ENCODE data around the gene KLHL29.

The KLHL29 gene

DNA sequence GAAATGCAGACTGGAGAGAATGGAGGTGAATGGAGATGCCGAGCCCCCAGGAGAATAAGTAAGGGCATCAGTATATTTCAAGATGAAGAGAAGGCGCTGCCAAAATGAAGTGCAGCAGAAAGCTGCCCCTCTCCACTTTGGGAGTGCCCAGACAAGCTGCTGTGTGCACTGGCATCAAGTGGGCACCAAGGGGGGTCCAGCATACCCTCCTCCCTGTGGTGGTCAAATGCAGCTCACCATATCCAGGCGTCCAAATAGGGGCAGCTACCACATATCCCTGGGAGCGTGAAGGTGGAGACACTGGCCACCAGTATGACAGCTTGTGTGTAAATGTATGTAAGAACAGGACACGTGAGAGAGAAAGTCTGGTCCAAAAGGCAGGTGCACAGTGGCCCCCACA lies 236.6 kb downstream of the KLHL29 start:
- Histone ChIP-seq H3K4me1 (ENCODE audit: control insufficient read depth in 1 of 2, insufficient read depth in 2 of 2, low read length in 2 of 2) (peaks cover 0 to 4% of the 10 kb centered on the region in 2 donors), H3K9ac (ENCODE audit: low read depth in 1 of 2, low read length in 2 of 2) (no peak overlapping the region), H3K4me3 (ENCODE audit: low read depth in 1 of 2, low read length in 2 of 2) (no peak overlapping the region), H3K27me3 (ENCODE audit: control insufficient read depth in 1 of 2, insufficient read depth in 2 of 2, low read length in 2 of 2) (no peaks in the 10 kb centered on the region), H3K36me3 (ENCODE audit: control insufficient read depth in 1 of 2, insufficient read depth in 2 of 2, low read length in 2 of 2) (no peaks in the 10 kb centered on the region), H3K27ac (ENCODE audit: low read depth, low read length) (no peak overlapping the region), H3K9me3 (ENCODE audit: control insufficient read depth in 1 of 2, low read length in 2 of 2) (peaks cover 0 to 4% of the 10 kb centered on the region in 2 donors)

DNA sequence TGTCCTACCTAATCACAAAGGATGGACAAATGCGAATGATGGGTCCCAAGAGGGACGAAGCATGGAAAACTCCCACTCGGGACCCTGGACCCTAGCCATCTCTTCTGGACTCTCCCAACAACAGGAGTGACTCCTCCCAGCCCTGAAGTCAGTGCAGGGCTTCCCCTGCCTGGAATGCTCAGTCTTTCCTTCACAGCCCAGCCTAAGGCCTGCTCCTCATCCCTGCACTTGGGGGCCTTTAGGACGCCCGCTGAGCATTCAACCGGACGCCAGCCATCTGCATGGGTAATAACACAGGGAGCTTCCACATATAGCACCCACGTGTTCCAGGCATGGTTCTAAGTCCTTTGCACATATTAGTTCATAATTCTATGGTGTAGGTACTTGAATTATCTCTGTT lies 237.5 kb downstream of the KLHL29 start:
- Histone ChIP-seq H3K36me3 (ENCODE audit: control insufficient read depth in 1 of 2, insufficient read depth in 2 of 2, low read length in 2 of 2) (no peaks in the 10 kb centered on the region), H3K9me3 (ENCODE audit: control insufficient read depth in 1 of 2, low read length in 2 of 2) (peaks cover 0 to 4% of the 10 kb centered on the region in 2 donors), H3K9ac (ENCODE audit: low read depth in 1 of 2, low read length in 2 of 2) (no peak overlapping the region), H3K4me3 (ENCODE audit: low read depth in 1 of 2, low read length in 2 of 2) (no peak overlapping the region), H3K27me3 (ENCODE audit: control insufficient read depth in 1 of 2, insufficient read depth in 2 of 2, low read length in 2 of 2) (no peaks in the 10 kb centered on the region), H3K4me1 (ENCODE audit: control insufficient read depth in 1 of 2, insufficient read depth in 2 of 2, low read length in 2 of 2) (no peaks in the 10 kb centered on the region), H3K27ac (ENCODE audit: low read depth, low read length) (no peak overlapping the region)

DNA sequence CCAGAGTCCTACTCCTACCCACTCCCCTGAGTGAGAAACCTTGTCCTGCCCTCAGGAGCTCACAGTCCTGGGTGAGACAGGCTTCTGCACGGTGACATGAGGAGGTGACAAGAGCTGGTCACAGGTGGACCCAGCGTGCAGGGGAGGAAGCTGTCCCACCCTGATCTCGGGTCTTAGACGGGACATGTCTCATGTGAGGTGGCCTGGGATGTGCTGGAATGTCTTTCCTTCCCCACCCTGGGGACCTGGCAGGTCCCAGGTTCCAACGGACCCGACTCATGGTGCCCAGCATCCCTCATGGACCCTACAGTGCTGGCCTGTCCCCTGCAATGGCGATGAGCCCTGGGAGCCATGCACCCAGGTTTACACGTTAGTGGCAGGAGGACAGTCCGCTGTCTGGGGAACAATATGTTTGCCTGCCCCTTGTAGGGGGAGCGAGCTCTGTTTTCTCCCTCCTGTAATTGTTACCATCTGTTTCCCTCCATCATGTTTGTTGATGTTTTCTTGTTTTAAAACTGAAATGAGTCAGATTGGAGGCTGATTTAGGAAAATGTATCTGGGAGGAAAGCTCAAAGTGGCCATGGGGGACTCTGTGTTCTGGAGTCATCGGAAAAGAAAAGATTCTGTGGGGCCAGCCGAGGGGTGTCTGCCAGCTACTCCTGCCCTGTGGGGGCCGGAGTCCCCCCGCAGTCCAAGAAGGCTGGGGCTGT lies 238.1 kb downstream of the KLHL29 start:
- H3K27me3 ChIP-seq (ENCODE audit: control insufficient read depth in 1 of 2, insufficient read depth in 2 of 2, low read length in 2 of 2): no peaks in the 10 kb centered on the region
- no peak overlapping the region for H3K27ac ChIP-seq (ENCODE audit: low read depth, low read length)
- H3K9ac ChIP-seq (ENCODE audit: low read depth in 1 of 2, low read length in 2 of 2): no peak overlapping the region
- H3K36me3 ChIP-seq (ENCODE audit: control insufficient read depth in 1 of 2, insufficient read depth in 2 of 2, low read length in 2 of 2): no peaks in the 10 kb centered on the region
- no peaks in the 10 kb centered on the region for H3K4me1 ChIP-seq (ENCODE audit: control insufficient read depth in 1 of 2, insufficient read depth in 2 of 2, low read length in 2 of 2)
- H3K4me3 ChIP-seq (ENCODE audit: low read depth in 1 of 2, low read length in 2 of 2): no peak overlapping the region
- peaks cover 0 to 4% of the 10 kb centered on the region in 2 donors for H3K9me3 ChIP-seq (ENCODE audit: control insufficient read depth in 1 of 2, low read length in 2 of 2)

DNA sequence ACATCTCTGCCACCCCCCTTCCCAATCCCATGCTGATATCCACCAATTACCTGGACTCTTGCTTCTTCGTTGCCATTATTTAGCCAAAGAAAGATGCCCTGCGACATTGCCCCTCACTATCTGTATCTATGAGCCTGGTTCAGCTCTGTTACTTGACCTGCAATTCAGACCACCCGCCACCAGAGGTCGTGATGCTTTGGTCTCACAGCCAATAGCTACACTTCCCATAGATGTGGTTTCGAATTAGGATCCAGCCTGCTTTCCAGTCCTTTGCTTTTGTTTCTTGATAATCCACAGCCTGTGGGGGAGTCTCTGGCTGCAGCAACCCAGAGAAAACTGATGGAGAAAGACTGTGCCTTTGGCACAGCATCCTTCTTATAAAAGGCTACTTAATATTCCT lies 239.4 kb downstream of the KLHL29 start:
- no peak overlapping the region for H3K27ac ChIP-seq (ENCODE audit: low read depth, low read length)
- peaks cover 0 to 4% of the 10 kb centered on the region in 2 donors for H3K9me3 ChIP-seq (ENCODE audit: control insufficient read depth in 1 of 2, low read length in 2 of 2)
- H3K4me1 ChIP-seq (ENCODE audit: control insufficient read depth in 1 of 2, insufficient read depth in 2 of 2, low read length in 2 of 2): no peaks in the 10 kb centered on the region
- H3K36me3 ChIP-seq (ENCODE audit: control insufficient read depth in 1 of 2, insufficient read depth in 2 of 2, low read length in 2 of 2): no peaks in the 10 kb centered on the region
- no peaks in the 10 kb centered on the region for H3K27me3 ChIP-seq (ENCODE audit: control insufficient read depth in 1 of 2, insufficient read depth in 2 of 2, low read length in 2 of 2)
- H3K4me3 ChIP-seq (ENCODE audit: low read depth in 1 of 2, low read length in 2 of 2): no peak overlapping the region
- H3K9ac ChIP-seq (ENCODE audit: low read depth in 1 of 2, low read length in 2 of 2): no peak overlapping the region

DNA sequence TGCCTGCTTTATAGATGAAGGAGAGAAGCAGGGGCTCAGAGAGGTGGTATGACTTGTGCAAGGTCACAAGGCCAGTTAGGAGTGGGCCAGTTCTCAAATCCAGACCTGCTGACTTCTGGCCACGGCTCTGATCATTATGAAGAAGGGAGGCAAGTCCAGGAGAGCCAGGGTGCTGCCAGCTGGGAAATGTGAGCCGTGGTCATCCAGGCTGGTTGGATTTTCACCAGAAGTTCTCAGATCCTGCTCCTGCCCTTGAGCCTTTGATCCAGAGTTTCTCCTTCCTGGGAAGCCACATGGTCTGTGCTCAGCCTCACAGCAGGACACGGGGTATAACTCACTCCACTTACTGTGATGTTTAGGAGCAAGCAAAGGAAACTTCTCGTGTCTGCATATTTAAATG lies 239.9 kb downstream of the KLHL29 start:
- no peaks in the 10 kb centered on the region for H3K4me1 ChIP-seq (ENCODE audit: control insufficient read depth in 1 of 2, insufficient read depth in 2 of 2, low read length in 2 of 2)
- no peaks in the 10 kb centered on the region for H3K27me3 ChIP-seq (ENCODE audit: control insufficient read depth in 1 of 2, insufficient read depth in 2 of 2, low read length in 2 of 2)
- H3K4me3 ChIP-seq (ENCODE audit: low read depth in 1 of 2, low read length in 2 of 2): no peak overlapping the region
- H3K36me3 ChIP-seq (ENCODE audit: control insufficient read depth in 1 of 2, insufficient read depth in 2 of 2, low read length in 2 of 2): no peaks in the 10 kb centered on the region
- no peak overlapping the region for H3K9ac ChIP-seq (ENCODE audit: low read depth in 1 of 2, low read length in 2 of 2)
- peaks cover 0 to 4% of the 10 kb centered on the region in 2 donors for H3K9me3 ChIP-seq (ENCODE audit: control insufficient read depth in 1 of 2, low read length in 2 of 2)
- no peak overlapping the region for H3K27ac ChIP-seq (ENCODE audit: low read depth, low read length)

DNA sequence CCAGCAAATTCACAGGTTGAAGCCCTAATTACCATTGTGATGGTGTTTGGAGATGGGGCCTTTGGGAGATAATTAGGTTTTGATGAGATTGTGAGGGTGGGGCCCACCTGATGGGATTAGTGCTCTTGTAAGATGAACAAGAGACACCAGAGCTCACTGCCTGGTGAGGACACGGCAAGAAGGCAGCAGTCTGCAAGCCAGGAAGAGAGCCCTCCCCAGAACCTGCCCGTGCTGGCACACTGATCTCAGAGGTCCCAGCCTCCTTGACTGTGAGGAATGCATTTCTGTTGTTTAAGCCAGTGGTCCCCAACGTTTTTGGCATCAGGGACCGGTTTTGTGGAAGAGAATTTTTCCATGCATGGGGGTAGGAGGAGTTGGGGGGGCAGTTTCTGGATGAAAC lies 240.7 kb downstream of the KLHL29 start:
- H3K4me3 ChIP-seq (ENCODE audit: low read depth in 1 of 2, low read length in 2 of 2): no peak overlapping the region
- H3K9ac ChIP-seq (ENCODE audit: low read depth in 1 of 2, low read length in 2 of 2): no peak overlapping the region
- no peaks in the 10 kb centered on the region for H3K36me3 ChIP-seq (ENCODE audit: control insufficient read depth in 1 of 2, insufficient read depth in 2 of 2, low read length in 2 of 2)
- no peaks in the 10 kb centered on the region for H3K27me3 ChIP-seq (ENCODE audit: control insufficient read depth in 1 of 2, insufficient read depth in 2 of 2, low read length in 2 of 2)
- peaks cover 0 to 4% of the 10 kb centered on the region in 2 donors for H3K9me3 ChIP-seq (ENCODE audit: control insufficient read depth in 1 of 2, low read length in 2 of 2)
- H3K27ac ChIP-seq (ENCODE audit: low read depth, low read length): no peak overlapping the region
- H3K4me1 ChIP-seq (ENCODE audit: control insufficient read depth in 1 of 2, insufficient read depth in 2 of 2, low read length in 2 of 2): no peaks in the 10 kb centered on the region

DNA sequence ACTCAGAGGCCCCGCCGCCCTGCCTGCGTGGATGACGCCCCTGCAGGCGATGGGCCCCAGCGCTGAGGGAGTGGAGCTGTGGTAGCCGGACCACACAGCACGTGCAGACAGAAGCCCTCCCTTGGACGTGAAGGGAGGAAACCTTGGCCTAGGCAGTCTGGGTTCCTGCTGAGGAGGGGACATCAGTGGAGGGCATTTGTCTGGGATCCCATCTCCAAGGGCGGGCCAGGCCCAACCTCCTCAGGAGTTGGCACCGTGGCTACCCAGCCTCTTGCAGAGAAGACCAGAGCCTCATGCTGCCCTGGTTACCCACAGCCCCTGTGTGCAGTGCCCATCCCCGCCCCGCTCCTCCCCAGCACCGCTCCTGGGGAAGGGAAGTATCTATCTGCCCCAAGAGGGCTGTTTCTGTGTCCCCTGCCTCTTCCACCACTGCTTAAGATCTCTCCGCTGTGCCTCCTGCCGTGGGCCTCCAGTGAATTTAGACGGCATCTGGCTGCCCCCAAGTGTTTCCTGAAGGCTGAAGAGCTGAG lies 241.8 kb downstream of the KLHL29 start:
- Histone ChIP-seq H3K4me3 (ENCODE audit: low read depth in 1 of 2, low read length in 2 of 2) (no peak overlapping the region), H3K4me1 (ENCODE audit: control insufficient read depth in 1 of 2, insufficient read depth in 2 of 2, low read length in 2 of 2) (no peaks in the 10 kb centered on the region), H3K9ac (ENCODE audit: low read depth in 1 of 2, low read length in 2 of 2) (no peak overlapping the region), H3K27me3 (ENCODE audit: control insufficient read depth in 1 of 2, insufficient read depth in 2 of 2, low read length in 2 of 2) (no peaks in the 10 kb centered on the region), H3K36me3 (ENCODE audit: control insufficient read depth in 1 of 2, insufficient read depth in 2 of 2, low read length in 2 of 2) (no peaks in the 10 kb centered on the region), H3K9me3 (ENCODE audit: control insufficient read depth in 1 of 2, low read length in 2 of 2) (peaks cover 0 to 4% of the 10 kb centered on the region in 2 donors), H3K27ac (ENCODE audit: low read depth, low read length) (no peak overlapping the region)

DNA sequence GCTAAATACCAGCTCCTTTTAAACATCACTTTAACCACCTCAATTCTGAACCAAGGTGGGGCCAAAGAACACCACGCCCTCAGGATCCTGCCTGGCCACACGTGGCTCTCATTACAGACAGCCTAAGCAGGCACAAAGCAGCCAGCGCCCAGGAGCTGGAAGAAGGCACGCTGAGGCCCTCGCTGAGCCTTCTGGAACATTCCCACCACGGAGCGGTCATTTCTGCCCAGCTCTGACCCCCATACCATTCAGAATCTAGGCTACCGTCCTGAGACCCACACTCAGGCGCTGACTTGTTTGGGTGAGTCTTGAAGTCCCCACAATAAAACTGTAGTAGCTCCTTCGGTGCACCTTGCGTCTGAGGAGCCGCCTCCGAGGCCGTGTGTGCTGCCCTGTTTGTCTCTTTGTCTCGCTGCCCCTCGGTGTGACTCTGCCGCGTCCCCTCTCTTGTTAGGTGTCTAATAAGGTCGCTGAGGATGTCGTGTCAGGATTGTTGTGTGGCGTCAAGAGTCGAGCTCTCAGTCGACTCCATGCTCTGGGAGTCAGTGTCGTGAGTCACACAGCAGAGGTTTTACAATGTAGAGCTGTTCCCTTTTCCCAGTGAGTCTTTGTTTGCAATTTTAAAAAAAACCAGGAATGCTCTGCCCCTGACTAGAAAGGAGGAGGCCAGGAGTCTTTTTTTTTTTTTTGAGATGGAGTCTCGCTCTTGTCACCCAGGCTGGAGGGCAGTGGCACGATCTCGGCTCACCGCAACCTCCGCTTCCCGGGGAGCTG lies 242.4 kb downstream of the KLHL29 start:
- no peaks in the 10 kb centered on the region for H3K4me1 ChIP-seq (ENCODE audit: control insufficient read depth in 1 of 2, insufficient read depth in 2 of 2, low read length in 2 of 2)
- no peaks in the 10 kb centered on the region for H3K36me3 ChIP-seq (ENCODE audit: control insufficient read depth in 1 of 2, insufficient read depth in 2 of 2, low read length in 2 of 2)
- H3K27ac ChIP-seq (ENCODE audit: low read depth, low read length): no peak overlapping the region
- peaks cover 0 to 4% of the 10 kb centered on the region in 2 donors for H3K9me3 ChIP-seq (ENCODE audit: control insufficient read depth in 1 of 2, low read length in 2 of 2)
- no peaks in the 10 kb centered on the region for H3K27me3 ChIP-seq (ENCODE audit: control insufficient read depth in 1 of 2, insufficient read depth in 2 of 2, low read length in 2 of 2)
- no peak overlapping the region for H3K4me3 ChIP-seq (ENCODE audit: low read depth in 1 of 2, low read length in 2 of 2)
- H3K9ac ChIP-seq (ENCODE audit: low read depth in 1 of 2, low read length in 2 of 2): no peak overlapping the region

DNA sequence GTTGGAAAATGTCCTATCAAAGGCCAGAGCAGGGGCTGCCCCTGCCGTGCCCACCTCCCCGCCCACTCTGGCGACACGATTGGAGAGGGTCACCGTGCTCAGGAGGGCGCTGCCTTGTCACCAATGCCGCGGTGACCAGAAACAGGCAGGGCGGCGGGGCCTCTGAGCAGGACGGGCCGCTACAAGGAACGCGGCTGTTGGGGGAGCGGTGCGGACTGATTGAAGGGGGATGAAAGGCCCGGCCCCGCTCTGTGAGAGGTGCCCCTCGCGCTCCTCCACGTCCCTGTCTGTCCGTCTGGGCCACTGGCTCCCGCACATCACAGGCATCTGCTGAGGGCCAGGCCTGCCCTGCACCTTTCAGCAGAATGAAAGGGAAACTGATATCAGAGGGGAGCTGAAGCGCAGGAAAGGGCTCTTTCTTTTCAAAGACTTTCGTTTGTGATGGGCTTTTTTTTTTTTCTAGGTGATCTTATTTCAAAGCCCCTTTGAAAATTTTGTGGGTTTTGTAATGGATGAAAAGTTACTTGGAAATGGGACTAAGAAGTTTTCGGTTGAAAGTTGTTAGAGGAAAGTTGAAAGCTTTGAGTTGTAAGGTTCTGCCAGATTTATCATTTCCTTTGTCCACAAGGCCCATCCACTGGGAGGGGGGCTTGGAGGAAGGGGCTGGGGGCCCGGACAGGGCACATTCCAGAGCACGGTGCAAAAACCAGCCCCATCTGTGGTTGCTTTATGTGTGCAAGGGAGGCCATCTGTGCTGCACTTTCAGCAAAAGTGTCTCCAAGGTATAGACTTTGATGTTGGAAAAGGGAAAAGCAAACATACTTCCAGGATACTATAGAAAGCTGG lies 244.2 kb downstream of the KLHL29 start:
- H3K27ac ChIP-seq (ENCODE audit: low read depth, low read length): no peak overlapping the region
- no peaks in the 10 kb centered on the region for H3K4me1 ChIP-seq (ENCODE audit: control insufficient read depth in 1 of 2, insufficient read depth in 2 of 2, low read length in 2 of 2)
- no peak overlapping the region for H3K9ac ChIP-seq (ENCODE audit: low read depth in 1 of 2, low read length in 2 of 2)
- H3K27me3 ChIP-seq (ENCODE audit: control insufficient read depth in 1 of 2, insufficient read depth in 2 of 2, low read length in 2 of 2): no peaks in the 10 kb centered on the region
- peaks cover 0 to 4% of the 10 kb centered on the region in 2 donors for H3K9me3 ChIP-seq (ENCODE audit: control insufficient read depth in 1 of 2, low read length in 2 of 2)
- H3K36me3 ChIP-seq (ENCODE audit: control insufficient read depth in 1 of 2, insufficient read depth in 2 of 2, low read length in 2 of 2): no peaks in the 10 kb centered on the region
- no peak overlapping the region for H3K4me3 ChIP-seq (ENCODE audit: low read depth in 1 of 2, low read length in 2 of 2)
